Left ventricle myocardium inferior (tissue), 1 donor: Measurements from ENCODE around the gene MARK3. TPM values are rescaled to one million over a fixed set of nuclear protein-coding genes. Genes with fewer than 3 reads are reported as not detected.
A peak's percentile ranks its signal among the peaks of the same experiment; 100 is the strongest.

Experiments
- DNase-seq: peaks from one replicate; pipeline ENCODE4 v3.0.0-alpha.2; 2020
- H3K27ac ChIP-seq: fragments of 200-600 bp; replicated peaks from 2 replicates; pipeline ENCODE4 v1.8.0; 2021
- H3K27me3 ChIP-seq: fragments of 200-600 bp; 2 replicates; pipeline ENCODE4 v1.8.0; 2021; ENCODE audit warnings: low read depth
- H3K36me3 ChIP-seq: fragments of 200-600 bp; 2 replicates; pipeline ENCODE4 v1.8.0; 2021
- H3K4me1 ChIP-seq: fragments of 200-600 bp; 2 replicates; pipeline ENCODE4 v1.8.0; 2021
- H3K4me3 ChIP-seq: fragments of 200-600 bp; 2 replicates; pipeline ENCODE4 v1.8.0; 2021; ENCODE audit warnings: mild to moderate bottlenecking, moderate library complexity
- H3K9me3 ChIP-seq: fragments of 200-600 bp; replicated peaks from 2 replicates; pipeline ENCODE4 v1.8.0; 2021
- CTCF ChIP-seq: fragments of 200-600 bp; IDR thresholded peaks from 2 replicates; pipeline ENCODE4 v1.8.0; 2021; ENCODE audit warnings: antibody characterized with exemption, mild to moderate bottlenecking, borderline replicate concordance
- intact Hi-C: fragments of 100-400 bp; cut with micrococcal nuclease; formaldehyde crosslinking; loops from one replicate; pipeline ENCODE4 v1.11.0; 2022
- total RNA-seq: library from RNA; stranded (reverse); fragmentation: NEBNext Ultra II Directional; extraction: Animal tissue kit (Norgen Biotek cat#: 25700); gene quantifications from one replicate; pipeline ENCODE4 v1.2.1, GENCODE V29; 2021
- donor health status: DM: no; HTN: yes; CAD: no; lungs with severe emphysema.

MARK3 gene
- total RNA-seq, 1 donor from 2014 or later = 103 TPM

- Histone ChIP-seq H3K4me1 (peaks cover 74% of the 10 kb centered on the region), H3K9me3 (no peaks in the 10 kb centered on the region), H3K27me3 (no peaks in the 10 kb centered on the region), H3K36me3 (peaks cover 3% of the 10 kb centered on the region), H3K27ac (peak overlapping the region; percentile 73), H3K4me3 (no peak overlapping the region)
- DNase-seq = no peak
- intact Hi-C loops = no loop called here
- no peak for TF ChIP-seq CTCF
Measured at GRCh38 chr14:103427485-103428443, 42.5 kb downstream of the MARK3 start.

- H3K4me3 ChIP-seq = no peak overlapping the region
- no peak for DNase-seq
- peak overlapping the region; percentile 36 for H3K27ac ChIP-seq
- H3K9me3 ChIP-seq = no peaks in the 10 kb centered on the region
- peaks cover 2% of the 10 kb centered on the region for H3K36me3 ChIP-seq
- TF ChIP-seq CTCF = no peak
- no peaks in the 10 kb centered on the region for H3K27me3 ChIP-seq
- peaks cover 74% of the 10 kb centered on the region for H3K4me1 ChIP-seq
- intact Hi-C loops = no loop called here
Measured at GRCh38 chr14:103428723-103429556, 43.7 kb downstream of the MARK3 start.

GRCh38 chr14:103430358-103430757 is 45.1 kb downstream of the MARK3 start:
- no peaks in the 10 kb centered on the region for H3K27me3 ChIP-seq
- H3K27ac ChIP-seq = no peak overlapping the region
- no peak overlapping the region for H3K4me3 ChIP-seq
- H3K4me1 ChIP-seq = peaks cover 88% of the 10 kb centered on the region
- no peak for DNase-seq
- no peaks in the 10 kb centered on the region for H3K36me3 ChIP-seq
- no peak for TF ChIP-seq CTCF
- no peaks in the 10 kb centered on the region for H3K9me3 ChIP-seq
- intact Hi-C loops = no loop called here

- Histone ChIP-seq H3K27ac (no peak overlapping the region), H3K36me3 (no peaks in the 10 kb centered on the region), H3K9me3 (no peaks in the 10 kb centered on the region), H3K4me1 (peaks cover 96% of the 10 kb centered on the region), H3K4me3 (no peak overlapping the region), H3K27me3 (no peaks in the 10 kb centered on the region)
- no peak for DNase-seq
- TF ChIP-seq CTCF = no peak
- intact Hi-C loops = no loop called here
Measured at GRCh38 chr14:103432627-103433026, 47.4 kb downstream of the MARK3 start.

GRCh38 chr14:103433916-103434563 is 48.8 kb downstream of the MARK3 start:
- H3K4me1 ChIP-seq = peaks cover 84% of the 10 kb centered on the region
- H3K27ac ChIP-seq = peak overlapping the region; percentile 45
- H3K4me3 ChIP-seq = no peak overlapping the region
- H3K27me3 ChIP-seq = no peaks in the 10 kb centered on the region
- DNase-seq = no peak
- peaks cover 8% of the 10 kb centered on the region for H3K36me3 ChIP-seq
- intact Hi-C loops = no loop called here
- no peaks in the 10 kb centered on the region for H3K9me3 ChIP-seq
- no peak for TF ChIP-seq CTCF
